Pulmonary artery endothelial cell (primary cell): Measurements from ENCODE around the gene GIGYF1. TPM values are rescaled to one million over a fixed set of nuclear protein-coding genes. Genes with fewer than 3 reads are reported as not detected.

Experiments used
- DNase-seq: peaks from one replicate; pipeline ENCODE4 v3.0.0-alpha.2; 2011; ENCODE audit warnings: low read depth, low spot score
- total RNA-seq: library from RNA; depleted of rRNA; stranded (reverse); fragments of >200 nt; gene quantifications from 2 replicates; pipeline ENCODE4 v1.2.3, GENCODE V29; 2014

The GIGYF1 gene
- total RNA-seq, 1 donor from 2014 or later: 15.8 TPM

DNA sequence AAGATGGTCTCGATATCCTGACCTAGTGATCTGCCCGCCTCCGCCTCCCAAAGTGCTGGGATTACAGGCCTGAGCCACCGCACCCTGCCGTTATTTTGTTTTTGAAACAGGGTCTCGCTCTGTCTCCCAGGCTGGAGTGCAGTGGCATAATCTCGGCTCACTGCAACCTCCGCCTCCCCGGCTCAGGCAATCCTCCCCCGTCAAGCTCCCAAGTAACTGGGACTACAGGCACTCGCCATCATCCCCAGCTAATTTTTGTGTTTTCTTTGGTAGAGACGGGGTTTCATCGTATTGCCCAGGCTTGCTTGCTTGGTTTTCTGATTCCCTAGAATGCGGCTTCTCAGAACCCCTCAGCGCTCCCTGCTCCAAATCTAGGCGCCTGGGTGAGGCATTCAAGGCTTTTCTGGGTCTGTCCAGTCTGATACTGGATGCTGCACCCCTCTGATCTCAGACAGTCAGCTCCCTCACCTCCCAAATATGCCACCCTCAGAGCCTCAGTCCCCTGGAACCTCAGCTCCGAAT lies 54.0 kb downstream of the GIGYF1 start:
- no peak for DNase-seq

GRCh38 chr7:100632951-100633717 lies 60.9 kb downstream of the GIGYF1 start:
- DNase-seq: no peak

DNA sequence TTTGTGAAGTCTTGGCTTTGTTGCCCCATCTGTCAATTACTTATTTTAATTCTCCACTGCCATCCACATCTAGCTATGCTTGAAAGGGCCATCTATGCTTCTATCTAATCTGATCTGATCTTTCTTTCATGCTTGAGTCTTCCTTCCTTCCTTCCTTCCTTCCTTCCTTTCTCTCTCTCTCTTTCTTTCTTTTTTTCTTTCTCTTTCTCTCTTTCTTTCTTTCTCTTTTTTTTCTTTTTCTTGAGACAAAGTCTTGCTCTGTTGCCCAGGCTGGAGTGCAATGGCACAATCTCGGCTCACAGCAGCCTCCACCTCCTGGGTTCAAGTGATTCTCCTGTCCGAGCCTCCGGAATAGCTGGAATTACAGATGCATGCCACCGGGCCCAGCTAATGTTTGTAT lies 64.0 kb downstream of the GIGYF1 start:
- DNase-seq: no peak

Other genes with a start within 250 kb of the GIGYF1 start
- gene SPACDR, start 230.0 kb downstream of the GIGYF1 start, total RNA-seq: 1.2 TPM in 2 replicates
- 31.1 and 35.0 TPM in 2 replicates for gene TSC22D4, start 215.0 kb downstream of the GIGYF1 start, total RNA-seq
- 2.0 and 4.2 TPM in 2 replicates for gene NYAP1, start 210.3 kb downstream of the GIGYF1 start, total RNA-seq
- gene AGFG2, start 155.0 kb downstream of the GIGYF1 start, total RNA-seq: 27.1 and 36.5 TPM in 2 replicates
- gene SAP25, start 120.3 kb downstream of the GIGYF1 start, total RNA-seq: 0.11 TPM in 1 of 2 replicates, not detected in the other
- gene LRCH4, start 108.1 kb downstream of the GIGYF1 start, total RNA-seq: 7.3 and 9.6 TPM in 2 replicates
- 0.07 and 0.74 TPM in 2 replicates for gene FBXO24, start 107.9 kb downstream of the GIGYF1 start, total RNA-seq
- gene PCOLCE, start 91.9 kb downstream of the GIGYF1 start, total RNA-seq: 0.35 and 0.53 TPM in 2 replicates
- gene MOSPD3, start 81.7 kb downstream of the GIGYF1 start, total RNA-seq: 4.3 and 4.6 TPM in 2 replicates
- gene TFR2, start 52.7 kb downstream of the GIGYF1 start, total RNA-seq: 0.33 and 0.85 TPM in 2 replicates
- gene ACTL6B, start 37.8 kb downstream of the GIGYF1 start, total RNA-seq: not detected in 2 replicates
- 90.3 and 115 TPM in 2 replicates for gene GNB2, start 20.5 kb downstream of the GIGYF1 start, total RNA-seq
- 54.5 and 54.6 TPM in 2 replicates for gene POP7, start 11.9 kb upstream of the GIGYF1 start, total RNA-seq
- gene EPO, start 26.2 kb upstream of the GIGYF1 start, total RNA-seq: not detected in 2 replicates
- gene ZAN, start 39.3 kb upstream of the GIGYF1 start, total RNA-seq: not detected in 2 replicates
- gene EPHB4, start 133.3 kb upstream of the GIGYF1 start, total RNA-seq: 184 and 276 TPM in 2 replicates
- 29.2 and 30.9 TPM in 2 replicates for gene SLC12A9, start 158.5 kb upstream of the GIGYF1 start, total RNA-seq
- gene TRIP6, start 173.1 kb upstream of the GIGYF1 start, total RNA-seq: 61.0 and 71.8 TPM in 2 replicates
- 56.7 and 66.1 TPM in 2 replicates for gene SRRT, start 180.9 kb upstream of the GIGYF1 start, total RNA-seq
- 2.5 and 2.6 TPM in 2 replicates for gene UFSP1, start 195.5 kb upstream of the GIGYF1 start, total RNA-seq
- gene ACHE, start 201.6 kb upstream of the GIGYF1 start, total RNA-seq: 0.33 and 0.81 TPM in 2 replicates